Prostate gland (tissue), 2 donors: ENCODE measurements around the gene PDE7B. TPM values are rescaled to one million over a fixed set of nuclear protein-coding genes. Genes with fewer than 3 reads are reported as not detected.
"Not testable (repeated sequence)": the region's sequence is repeated elsewhere in the genome, so short reads cannot be mapped to it uniquely, and the experiment has no call there.

Experiments used
- DNase-seq: peaks from one replicate; pipeline ENCODE4 v3.0.0-alpha.2; 2019; ENCODE audit warnings: low spot score
- H3K27ac ChIP-seq, 2 donors: fragments of 200-600 bp; sonication (generic); 2 replicates each; pipeline ENCODE4 v1.5.1; 2017 to 2019
- H3K27me3 ChIP-seq: fragments of 200-600 bp; sonication (generic); replicated peaks from 2 replicates; pipeline ENCODE4 v1.5.1; 2019; ENCODE audit not compliant: insufficient read depth
- H3K36me3 ChIP-seq, 2 donors: fragments of 200-600 bp; sonication (generic); 1 replicate in 1 of 2; 2 replicates in 1 of 2; pipeline versions ENCODE4 v1.5.1 to v1.8.1; 2017 to 2019
- H3K4me1 ChIP-seq: fragments of 200-600 bp; sonication (generic); replicated peaks from 2 replicates; pipeline ENCODE4 v1.5.1; 2019
- H3K4me3 ChIP-seq, 2 donors: fragments of 200-600 bp; sonication (generic); 2 replicates each; pipeline ENCODE4 v1.5.1; 2017 to 2019
- H3K9me3 ChIP-seq: fragments of 200-600 bp; sonication (generic); 2 replicates; pipeline ENCODE4 v1.5.1; 2017
- CTCF ChIP-seq, 4 experiments: fragments of 200-600 bp in 2 of 4; fragments of 450-650 bp in 2 of 4; sonication (generic) in 2 of 4; IDR thresholded peaks; 1 replicate in 3 of 4; 2 replicates in 1 of 4; pipeline ENCODE4 v1.5.1; 2016 to 2019; ENCODE audit warnings: antibody characterized with exemption in 4 of 4, mild to moderate bottlenecking in 2 of 4, moderate library complexity in 2 of 4
- POLR2A ChIP-seq: fragments of 450-650 bp; IDR thresholded peaks from one replicate; pipeline ENCODE4 v1.6.1; 2016; ENCODE audit warnings: antibody characterized with exemption, mild to moderate bottlenecking
- POLR2AphosphoS5 ChIP-seq: sonication (generic); formaldehyde crosslinking; IDR thresholded peaks from one replicate; pipeline ENCODE4 v1.6.1; 2017; ENCODE audit warnings: antibody characterized with exemption
- WGBS: methylation state at CpG from one replicate; pipeline ENCODE4 v1.1.5; 2018; 5-methylcytosine and 5-hydroxymethylcytosine counted together
- intact Hi-C: fragments of 100-400 bp; cut with DNase I; formaldehyde crosslinking; loops from one replicate; pipeline ENCODE4 v1.14.2; 2022
- total RNA-seq, 2 donors: library from RNA; depleted of rRNA; stranded (reverse); fragments of >200 nt; gene quantifications; one replicate each; pipeline ENCODE4 v1.1.0, GENCODE V29; 2016

The PDE7B gene
- total RNA-seq, 2 donors from 2014 or later: 4.7 to 6.3 TPM

GRCh38 chr6:136137008-136137692 is 285.6 kb downstream of the PDE7B start:
- Histone ChIP-seq H3K4me1 (no peaks in the 10 kb centered on the region), H3K4me3 (no peak overlapping the region), H3K36me3 (no peaks in the 10 kb centered on the region), H3K27me3 (no peaks in the 10 kb centered on the region), H3K27ac (no peak overlapping the region), H3K9me3 (no peaks in the 10 kb centered on the region)
- no peak for DNase-seq
- TF ChIP-seq POLR2A: no peak
- TF ChIP-seq POLR2AphosphoS5: no peak
- TF ChIP-seq CTCF (IDR thresholded peaks at IDR 0.05): no peak
- intact Hi-C loops: no loop called here
- WGBS: 14% methylated on average over 3 of the region's 3 CpGs

- H3K27ac ChIP-seq: no peak overlapping the region
- no peaks in the 10 kb centered on the region for H3K9me3 ChIP-seq
- intact Hi-C loops: no loop called here
- no peaks in the 10 kb centered on the region for H3K4me1 ChIP-seq
- no peaks in the 10 kb centered on the region for H3K27me3 ChIP-seq
- H3K36me3 ChIP-seq: no peaks in the 10 kb centered on the region
- TF ChIP-seq POLR2A (no peak), POLR2AphosphoS5 (no peak), CTCF (IDR thresholded peaks at IDR 0.05) (no peak)
- no peak overlapping the region for H3K4me3 ChIP-seq
- WGBS: 33% methylated on average over 3 of the region's 3 CpGs
- DNase-seq: no peak
These were observed 286.4 kb downstream of the PDE7B start for GRCh38 chr6:136137739-136138402.

GRCh38 chr6:136139111-136139510 is 287.6 kb downstream of the PDE7B start:
- intact Hi-C loops, DNase-seq, H3K9me3 ChIP-seq, H3K4me1 ChIP-seq, H3K36me3 ChIP-seq, H3K27ac ChIP-seq, H3K27me3 ChIP-seq, H3K4me3 ChIP-seq: not testable (repeated sequence)
- 93% methylated on average over 6 of the region's 6 CpGs for WGBS

- intact Hi-C loops: no loop called here
- H3K36me3 ChIP-seq: no peaks in the 10 kb centered on the region
- no peak for DNase-seq
- H3K9me3 ChIP-seq: no peaks in the 10 kb centered on the region
- no peak for TF ChIP-seq CTCF (IDR thresholded peaks at IDR 0.05)
- TF ChIP-seq POLR2A: no peak
- no peak for TF ChIP-seq POLR2AphosphoS5
- no peaks in the 10 kb centered on the region for H3K27me3 ChIP-seq
- no peak overlapping the region for H3K4me3 ChIP-seq
- no peaks in the 10 kb centered on the region for H3K4me1 ChIP-seq
- H3K27ac ChIP-seq: no peak overlapping the region
These were observed 292.9 kb downstream of the PDE7B start for GRCh38 chr6:136144251-136145023.

GRCh38 chr6:136146130-136146529 is 294.6 kb downstream of the PDE7B start:
- DNase-seq: no peak
- Histone ChIP-seq H3K4me1 (no peaks in the 10 kb centered on the region), H3K27ac (no peak overlapping the region), H3K4me3 (no peak overlapping the region), H3K36me3 (no peaks in the 10 kb centered on the region), H3K27me3 (no peaks in the 10 kb centered on the region), H3K9me3 (no peaks in the 10 kb centered on the region)
- WGBS: 91% methylated on average over 2 of the region's 2 CpGs
- TF ChIP-seq POLR2AphosphoS5 (no peak), CTCF (IDR thresholded peaks at IDR 0.05) (no peak), POLR2A (no peak)
- intact Hi-C loops: no loop called here
